ENCODE results near the gene MIPOL1. TPM values are rescaled to one million over a fixed set of nuclear protein-coding genes. Genes with fewer than 3 reads are reported as not detected.

Gene MIPOL1
- total RNA-seq, 6 experiments from 2014 or later: 6.5 to 7.7 (median 6.8) TPM

DNA sequence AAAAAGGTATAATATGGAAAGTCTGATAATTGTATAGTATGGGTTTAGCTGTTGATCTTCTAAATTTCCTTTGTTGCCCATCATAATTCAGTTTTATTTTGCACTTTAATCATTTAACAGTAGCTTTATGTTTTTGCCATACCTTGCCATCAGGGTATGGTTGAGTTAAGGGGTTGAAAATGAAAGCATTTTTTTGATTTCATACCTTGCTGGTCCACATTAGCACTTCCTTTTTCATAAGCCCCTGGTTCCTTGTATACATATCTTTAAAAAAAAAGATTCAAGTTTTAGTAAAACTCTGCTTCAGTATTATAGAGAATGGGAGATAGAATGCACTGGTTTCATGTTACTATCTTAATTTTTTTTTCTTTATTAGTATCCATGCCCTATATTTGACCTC, 71.1 kb downstream of the MIPOL1 start:
- no peak overlapping the region for H3K27ac Mint-ChIP-seq

DNA sequence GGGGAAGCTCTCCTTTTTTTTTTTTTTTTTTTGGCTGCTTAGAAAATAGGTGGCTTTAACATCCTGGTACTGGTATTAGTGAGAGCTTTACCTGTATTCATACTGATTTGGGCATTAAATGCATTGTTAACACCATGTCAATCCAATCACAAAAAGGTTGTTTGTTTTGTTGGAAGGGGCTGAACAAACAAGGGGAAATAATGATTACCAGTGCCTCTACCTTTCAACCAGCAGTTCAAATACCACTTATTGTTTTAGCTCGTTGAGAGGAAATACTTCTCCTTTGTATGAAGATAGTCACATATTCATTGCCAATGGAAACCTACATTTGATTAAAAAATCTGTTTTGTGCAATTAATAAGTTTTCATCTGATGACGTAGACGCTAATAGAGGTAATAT, 72.9 kb downstream of the MIPOL1 start:
- Mint-ChIP-seq H3K9me3 (no peaks in the 10 kb centered on the region), H3K4me1 (ENCODE audit: low read depth) (no peaks in the 10 kb centered on the region), H3K27ac (no peak overlapping the region), H3K4me3 (no peak overlapping the region), H3K27me3 (ENCODE audit: insufficient read depth) (no peaks in the 10 kb centered on the region), H3K36me3 (ENCODE audit: low read depth) (no peaks in the 10 kb centered on the region)
- TF ChIP-seq, protein P1, sequence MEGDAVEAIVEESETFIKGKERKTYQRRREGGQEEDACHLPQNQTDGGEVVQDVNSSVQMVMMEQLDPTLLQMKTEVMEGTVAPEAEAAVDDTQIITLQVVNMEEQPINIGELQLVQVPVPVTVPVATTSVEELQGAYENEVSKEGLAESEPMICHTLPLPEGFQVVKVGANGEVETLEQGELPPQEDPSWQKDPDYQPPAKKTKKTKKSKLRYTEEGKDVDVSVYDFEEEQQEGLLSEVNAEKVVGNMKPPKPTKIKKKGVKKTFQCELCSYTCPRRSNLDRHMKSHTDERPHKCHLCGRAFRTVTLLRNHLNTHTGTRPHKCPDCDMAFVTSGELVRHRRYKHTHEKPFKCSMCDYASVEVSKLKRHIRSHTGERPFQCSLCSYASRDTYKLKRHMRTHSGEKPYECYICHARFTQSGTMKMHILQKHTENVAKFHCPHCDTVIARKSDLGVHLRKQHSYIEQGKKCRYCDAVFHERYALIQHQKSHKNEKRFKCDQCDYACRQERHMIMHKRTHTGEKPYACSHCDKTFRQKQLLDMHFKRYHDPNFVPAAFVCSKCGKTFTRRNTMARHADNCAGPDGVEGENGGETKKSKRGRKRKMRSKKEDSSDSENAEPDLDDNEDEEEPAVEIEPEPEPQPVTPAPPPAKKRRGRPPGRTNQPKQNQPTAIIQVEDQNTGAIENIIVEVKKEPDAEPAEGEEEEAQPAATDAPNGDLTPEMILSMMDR (IDR thresholded peaks at IDR 0.05): no peak
- DNase-seq: no peak

More for the DNA sequence above, 71.1 kb downstream of the MIPOL1 start:
- Mint-ChIP-seq H3K27me3 (ENCODE audit: insufficient read depth) (no peaks in the 10 kb centered on the region), H3K9me3 (no peaks in the 10 kb centered on the region), H3K36me3 (ENCODE audit: low read depth) (no peaks in the 10 kb centered on the region), H3K4me1 (ENCODE audit: low read depth) (no peaks in the 10 kb centered on the region), H3K4me3 (no peak overlapping the region)
- TF ChIP-seq, protein P1 (IDR thresholded peaks at IDR 0.05): no peak
- no peak for DNase-seq

DNA sequence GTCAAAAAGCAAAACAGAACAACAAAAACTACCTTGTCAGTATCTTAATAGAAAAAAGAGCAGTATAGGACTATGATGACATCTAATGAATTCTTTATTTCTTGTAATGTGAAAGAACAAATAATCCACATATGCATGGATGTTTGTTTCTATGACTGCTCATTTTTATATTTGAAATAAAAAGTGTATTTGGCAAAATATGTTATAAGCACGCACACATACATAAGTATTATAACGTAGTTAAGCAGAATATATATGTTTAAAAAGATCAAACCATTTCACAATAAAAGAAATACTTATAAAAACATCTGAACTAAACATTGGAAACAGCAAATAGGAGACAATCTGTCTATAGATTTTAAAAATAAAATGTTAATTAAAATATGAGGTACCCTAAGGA, 74.8 kb downstream of the MIPOL1 start:
- H3K4me1 Mint-ChIP-seq (ENCODE audit: low read depth): no peaks in the 10 kb centered on the region
- H3K9me3 Mint-ChIP-seq: no peaks in the 10 kb centered on the region
- TF ChIP-seq, protein P1 (IDR thresholded peaks at IDR 0.05): no peak
- DNase-seq: no peak
- H3K27me3 Mint-ChIP-seq (ENCODE audit: insufficient read depth): no peaks in the 10 kb centered on the region
- no peak overlapping the region for H3K4me3 Mint-ChIP-seq
- H3K36me3 Mint-ChIP-seq (ENCODE audit: low read depth): no peaks in the 10 kb centered on the region
- H3K27ac Mint-ChIP-seq: no peak overlapping the region

DNA sequence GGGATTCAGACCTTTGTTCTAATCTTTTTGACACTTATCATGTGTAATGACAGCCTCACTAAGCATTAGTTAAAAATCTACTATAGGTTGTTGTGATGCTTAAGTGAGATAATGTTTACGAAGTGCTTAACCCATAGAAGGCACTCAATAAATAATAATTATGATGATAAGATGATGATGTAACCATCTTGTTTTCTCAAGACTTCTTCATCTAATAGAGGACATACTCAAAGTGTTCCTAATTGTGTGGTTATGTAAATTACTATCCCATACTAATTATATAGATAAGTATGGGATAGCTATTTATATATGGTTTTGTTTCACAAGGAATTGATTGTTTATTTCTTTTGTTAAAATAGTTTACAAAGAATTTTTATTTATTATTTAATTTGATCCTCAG, 76.9 kb downstream of the MIPOL1 start:
- H3K9me3 Mint-ChIP-seq: no peaks in the 10 kb centered on the region
- H3K4me3 Mint-ChIP-seq: no peak overlapping the region
- no peaks in the 10 kb centered on the region for H3K36me3 Mint-ChIP-seq (ENCODE audit: low read depth)
- H3K27me3 Mint-ChIP-seq (ENCODE audit: insufficient read depth): no peaks in the 10 kb centered on the region
- TF ChIP-seq, protein P1 (IDR thresholded peaks at IDR 0.05): no peak
- no peak for DNase-seq
- H3K27ac Mint-ChIP-seq: no peak overlapping the region
- no peaks in the 10 kb centered on the region for H3K4me1 Mint-ChIP-seq (ENCODE audit: low read depth)

DNA sequence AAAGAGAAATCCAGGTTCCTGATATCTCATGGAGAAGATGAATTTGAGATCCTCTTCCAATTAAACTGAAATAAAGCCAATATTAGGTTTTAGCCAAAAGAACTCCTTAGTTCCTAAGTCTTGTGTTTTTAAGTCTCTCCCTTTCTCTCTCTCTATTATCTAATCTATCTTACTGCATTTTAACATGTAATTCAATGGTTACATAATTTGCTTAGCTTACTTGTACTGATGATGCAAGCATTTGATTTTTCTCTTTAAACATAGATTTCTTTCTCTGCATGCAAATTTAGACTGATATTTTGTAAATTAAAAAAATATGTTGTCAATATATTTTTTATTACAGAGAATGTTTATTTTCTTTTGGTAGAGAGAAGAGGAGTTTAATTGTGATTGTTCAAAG, 78.2 kb downstream of the MIPOL1 start:
- Mint-ChIP-seq H3K36me3 (ENCODE audit: low read depth) (no peaks in the 10 kb centered on the region), H3K27me3 (ENCODE audit: insufficient read depth) (no peaks in the 10 kb centered on the region), H3K4me3 (no peak overlapping the region), H3K27ac (no peak overlapping the region), H3K9me3 (no peaks in the 10 kb centered on the region), H3K4me1 (ENCODE audit: low read depth) (no peaks in the 10 kb centered on the region)
- TF ChIP-seq, protein P1 (IDR thresholded peaks at IDR 0.05): no peak
- no peak for DNase-seq

All from HFFc6 (cell line).